GM18520 (cell line): Measurements from ENCODE around the gene GRIK3.

Experiments used
- ATAC-seq: cut with Tn5 transposase; IDR thresholded peaks from one replicate; pipeline ENCODE4 v1.9.1; 2021; ENCODE audit not compliant: unreplicated experiment

Gene GRIK3

DNA sequence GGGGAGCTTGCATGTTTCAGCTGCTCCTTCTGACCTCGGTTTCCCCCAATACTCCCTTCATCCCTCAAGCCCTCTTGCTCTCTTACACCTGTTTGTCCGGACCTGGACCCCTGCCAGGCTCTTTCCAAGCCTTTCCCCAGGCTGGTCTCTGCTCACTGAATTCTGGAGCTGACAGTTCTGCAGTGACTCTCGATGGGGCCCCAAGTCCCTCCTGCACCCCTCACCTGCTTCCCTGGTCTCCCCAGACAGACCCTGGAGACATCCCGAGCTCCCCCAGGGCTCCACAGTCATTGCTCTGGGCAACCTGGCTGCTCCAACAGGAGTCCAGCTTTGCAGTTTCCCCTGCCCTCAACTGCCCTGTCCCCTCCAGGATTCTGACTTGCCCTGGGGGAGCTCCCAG, 198.6 kb downstream of the GRIK3 start:
- ATAC-seq: no peak

DNA sequence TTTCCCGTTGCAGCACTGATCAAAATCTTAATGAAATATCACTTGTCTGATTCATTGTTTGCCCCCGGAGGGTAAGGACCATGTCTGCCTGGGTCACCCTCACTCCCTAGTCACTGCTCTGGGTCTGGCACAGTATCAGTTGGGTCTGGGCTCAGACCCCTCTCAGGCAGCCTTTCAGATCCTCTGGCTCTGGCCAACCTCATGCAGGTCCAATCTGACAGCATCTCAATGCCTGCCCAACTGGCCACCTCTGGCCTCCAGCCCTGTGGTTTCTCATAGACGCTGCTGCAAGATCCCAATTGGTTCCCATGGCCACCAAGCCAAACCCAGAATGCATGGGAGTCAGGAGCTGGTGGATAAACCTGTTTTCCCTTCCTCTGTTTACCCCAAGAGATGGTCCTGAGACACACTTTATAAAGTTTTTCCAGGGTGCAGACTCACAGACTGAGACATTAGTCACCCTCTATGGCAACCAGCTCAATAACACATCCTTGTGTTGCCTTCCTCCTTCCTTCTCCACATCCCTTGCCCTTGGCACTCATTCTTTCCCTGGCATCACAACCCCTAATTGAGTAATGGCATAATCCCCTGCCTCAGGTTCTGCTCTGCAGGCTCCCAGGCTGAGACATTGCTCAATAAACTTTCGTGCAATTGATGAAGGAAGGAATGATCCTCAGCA, 199.2 kb downstream of the GRIK3 start:
- no peak for ATAC-seq

DNA sequence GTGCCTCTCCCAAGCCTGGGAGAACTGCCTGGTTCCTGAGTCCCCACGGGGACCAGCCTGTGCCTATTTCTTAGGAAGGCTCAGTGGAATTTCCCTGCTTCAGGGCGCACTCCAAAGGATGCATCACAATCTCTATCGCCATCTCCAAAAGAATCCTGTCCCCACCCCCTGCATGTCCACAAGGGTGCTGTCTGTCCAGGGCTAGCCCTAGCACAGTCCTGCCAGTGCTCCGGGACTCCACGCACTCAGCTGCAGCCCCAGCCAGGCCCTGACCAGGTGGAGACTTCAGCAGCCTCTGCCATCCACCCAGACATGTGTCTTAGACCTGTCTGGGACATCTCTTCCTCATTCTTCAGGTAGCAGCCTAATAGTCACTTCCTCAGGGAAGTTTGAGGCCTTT, 199.7 kb downstream of the GRIK3 start:
- no peak for ATAC-seq

DNA sequence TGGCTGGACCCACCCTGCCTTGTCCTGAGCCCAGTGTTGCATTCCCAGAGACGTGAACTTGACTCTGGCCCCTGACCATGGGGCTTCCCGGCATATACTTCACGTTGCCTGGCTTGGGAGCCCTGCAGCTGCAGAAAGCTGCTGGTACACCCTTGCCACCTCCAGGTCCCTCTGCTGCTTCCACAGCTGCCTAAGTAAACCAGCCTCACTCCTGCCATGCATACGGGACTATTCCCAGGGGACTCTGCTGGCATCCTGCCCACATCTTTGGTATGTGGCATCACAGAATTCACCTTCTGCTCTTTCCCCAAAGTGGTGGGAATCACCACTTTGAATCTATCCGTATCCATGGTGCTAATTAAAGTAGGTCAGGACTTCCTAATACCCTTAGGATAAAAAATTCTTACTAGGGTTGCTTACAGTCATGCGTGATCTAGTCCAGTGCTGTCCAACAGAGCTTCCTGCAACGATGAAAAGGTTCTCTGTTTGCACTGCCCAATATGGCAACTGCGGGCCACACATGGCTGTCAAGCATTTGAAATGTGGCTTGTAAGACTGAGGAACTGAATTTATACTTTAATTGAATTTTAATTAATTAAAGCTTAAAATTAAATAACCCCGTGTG, 203.0 kb downstream of the GRIK3 start:
- ATAC-seq: no peak

DNA sequence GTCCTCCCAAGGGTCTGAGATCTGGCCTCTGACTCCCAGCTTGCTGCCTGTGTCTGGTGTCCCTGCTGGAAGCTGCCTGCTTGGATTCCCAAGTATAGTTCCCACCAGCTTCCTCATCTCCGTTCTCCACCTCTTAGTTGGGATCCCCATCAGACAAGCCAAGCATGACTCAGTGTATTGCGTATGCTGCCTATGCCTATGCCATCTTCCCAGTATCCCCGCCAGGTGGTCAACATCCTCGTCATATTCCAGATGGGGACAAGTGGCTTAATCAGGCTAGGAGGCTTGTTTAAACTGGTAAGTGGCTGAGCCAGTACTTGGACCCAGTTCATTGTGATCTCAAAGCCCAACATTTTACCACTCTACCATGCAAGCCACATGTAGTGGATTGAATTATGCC, 204.4 kb downstream of the GRIK3 start:
- no peak for ATAC-seq

DNA sequence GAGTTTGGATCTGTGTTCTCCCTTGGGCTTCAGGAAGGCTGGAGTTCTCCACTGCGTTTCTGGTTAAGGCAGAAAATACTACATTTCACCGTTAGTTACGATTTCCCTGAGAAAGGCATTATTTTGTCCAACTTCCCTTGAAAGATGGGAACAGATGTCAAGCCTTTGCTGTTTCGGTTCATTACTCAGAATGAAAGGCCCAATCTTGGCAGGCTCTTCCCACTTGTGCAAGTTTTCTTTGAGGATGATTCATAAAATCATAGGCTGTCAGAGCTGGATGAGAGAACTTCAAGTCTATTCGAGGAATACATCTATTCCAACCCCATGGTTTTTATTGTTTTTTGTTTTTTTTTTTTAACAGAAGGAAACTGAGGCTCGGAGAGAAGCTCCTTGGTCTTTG, 205.2 kb downstream of the GRIK3 start:
- no peak for ATAC-seq

DNA sequence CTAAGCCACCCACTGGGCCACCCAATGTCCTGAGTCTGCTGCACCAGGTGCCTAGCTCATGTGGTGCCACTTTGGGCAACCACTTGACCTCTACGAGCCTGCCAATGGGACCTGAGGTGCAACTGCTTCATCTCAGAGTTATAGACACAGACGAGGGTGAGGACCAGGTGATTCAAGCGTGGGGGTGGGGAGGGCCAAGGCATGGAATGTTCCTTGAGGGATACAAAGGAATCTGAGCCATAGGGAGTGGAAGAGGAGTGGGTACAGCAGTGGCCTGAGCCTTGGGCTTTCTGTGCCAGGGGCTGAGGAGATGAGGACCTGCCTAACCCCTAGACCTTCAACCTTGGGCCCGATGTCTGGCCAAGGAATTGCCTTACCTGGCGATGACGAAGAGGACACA, 209.1 kb downstream of the GRIK3 start:
- no peak for ATAC-seq

DNA sequence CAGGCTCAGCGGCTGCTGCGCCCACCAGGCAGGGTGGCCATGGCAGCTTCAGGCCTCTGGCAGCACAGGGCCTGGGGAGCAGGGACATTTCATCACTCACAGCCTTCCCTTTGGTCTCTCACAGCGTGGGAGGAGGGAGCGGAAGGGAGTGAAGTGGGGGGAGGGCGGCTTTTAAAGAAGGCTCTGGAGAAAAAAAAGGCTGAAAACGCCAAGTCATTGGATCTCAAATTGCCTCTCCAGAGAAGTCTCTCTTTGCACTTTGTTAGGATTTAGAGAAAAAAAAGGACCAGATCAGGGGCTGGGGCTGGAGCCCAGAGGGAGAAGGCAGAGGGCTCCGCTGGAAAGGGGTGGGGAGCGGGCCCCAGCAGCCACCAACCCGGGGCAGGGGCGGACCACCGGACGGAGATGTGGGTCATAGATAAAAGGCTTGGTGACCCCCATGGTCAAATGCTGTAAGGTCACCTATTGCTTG, 209.9 kb downstream of the GRIK3 start:
- no peak for ATAC-seq

DNA sequence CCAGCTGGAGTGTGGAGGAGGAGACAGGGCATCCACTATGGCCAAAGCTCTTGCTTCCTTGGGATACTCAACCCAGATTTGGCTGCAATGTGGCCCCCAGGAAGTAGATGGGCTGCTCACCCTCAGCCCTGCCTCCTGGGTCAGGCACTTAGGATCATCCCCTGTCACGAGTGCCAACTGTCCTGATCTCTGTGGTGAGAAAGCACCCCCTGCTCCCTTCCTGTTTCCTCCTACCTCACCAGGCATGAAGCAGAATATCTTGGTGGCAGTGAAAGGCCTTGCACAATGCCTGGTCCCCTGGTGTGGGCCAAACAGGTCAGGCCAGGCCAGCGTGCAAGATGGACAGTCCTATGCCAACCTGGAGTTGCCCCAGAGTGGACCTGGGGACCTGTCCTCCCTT, 211.7 kb downstream of the GRIK3 start:
- no peak for ATAC-seq

DNA sequence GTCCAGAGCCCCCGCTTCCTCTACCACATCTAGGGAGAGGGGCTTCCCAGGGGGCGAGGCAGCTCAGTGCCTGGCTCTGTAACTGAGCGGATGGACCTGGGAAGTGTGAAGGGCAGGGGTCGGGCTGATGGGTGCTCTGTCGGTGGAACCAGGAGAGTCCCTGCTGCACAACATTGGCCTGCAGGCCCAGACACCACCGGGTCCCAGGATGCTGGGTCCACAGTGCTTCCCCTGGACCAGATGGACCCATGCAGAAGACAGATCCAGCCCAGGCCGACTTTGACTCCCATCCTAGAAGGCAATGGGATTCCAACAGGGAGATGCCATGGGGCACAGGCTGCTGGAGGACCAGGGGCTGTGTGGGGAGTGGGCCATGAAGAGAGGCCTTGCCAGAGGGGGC, 212.9 kb downstream of the GRIK3 start:
- no peak for ATAC-seq

DNA sequence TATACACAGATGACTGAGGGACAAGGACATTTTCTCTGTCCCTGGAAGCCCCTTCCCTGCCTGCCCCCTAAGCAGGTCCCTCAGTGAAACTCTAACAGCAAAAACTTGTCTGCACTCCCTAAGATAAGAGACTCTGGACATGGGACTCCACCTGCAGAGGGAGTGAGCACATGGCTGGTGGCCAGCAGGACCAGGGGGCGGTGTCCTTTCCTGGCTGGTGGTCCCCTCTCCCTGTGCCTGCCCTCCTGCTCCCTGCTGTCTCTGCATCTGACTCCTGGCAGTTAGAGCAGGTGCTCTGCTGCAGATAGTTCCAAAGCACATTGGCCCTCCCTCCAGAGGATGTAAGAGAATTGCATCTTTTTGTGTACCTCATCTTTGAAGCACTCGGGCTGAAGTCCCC, 215.5 kb downstream of the GRIK3 start:
- no peak for ATAC-seq

DNA sequence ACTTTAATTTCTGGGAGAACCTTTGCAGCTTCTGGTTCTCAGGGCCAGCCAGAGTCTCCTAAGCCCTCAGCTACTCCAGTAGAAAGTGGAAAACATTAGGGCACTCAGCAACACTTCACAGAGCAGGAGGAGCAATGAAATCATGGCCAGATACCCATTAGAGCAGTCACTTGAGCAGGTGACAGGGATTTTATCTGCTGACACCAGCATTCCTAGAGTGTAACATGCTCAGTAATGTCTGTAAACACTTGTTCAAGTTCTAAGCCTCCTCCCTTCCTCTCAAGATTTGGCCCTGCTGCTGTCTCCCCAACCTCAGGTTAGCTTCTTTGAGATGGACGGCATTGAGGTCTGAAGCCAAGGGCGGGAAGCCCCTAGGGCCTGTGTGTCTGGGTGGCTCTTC, 218.0 kb downstream of the GRIK3 start:
- ATAC-seq: no peak

DNA sequence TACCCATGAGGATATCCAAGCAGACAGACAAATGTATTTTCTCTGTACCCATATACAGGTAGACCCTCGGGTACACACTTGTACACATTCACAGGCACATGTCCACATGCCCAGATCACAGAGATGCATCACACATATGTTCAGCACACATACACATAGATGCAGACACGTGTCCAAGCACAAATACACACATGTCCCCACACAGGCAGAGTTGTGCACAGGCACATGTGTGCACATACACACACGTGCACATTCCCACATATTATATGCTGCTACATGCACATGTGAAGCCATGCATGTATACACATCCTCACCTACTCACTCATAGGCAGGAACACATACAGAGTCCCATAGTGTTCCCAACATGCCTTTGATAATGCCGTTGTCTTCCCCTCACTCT, 219.5 kb downstream of the GRIK3 start:
- ATAC-seq: no peak

DNA sequence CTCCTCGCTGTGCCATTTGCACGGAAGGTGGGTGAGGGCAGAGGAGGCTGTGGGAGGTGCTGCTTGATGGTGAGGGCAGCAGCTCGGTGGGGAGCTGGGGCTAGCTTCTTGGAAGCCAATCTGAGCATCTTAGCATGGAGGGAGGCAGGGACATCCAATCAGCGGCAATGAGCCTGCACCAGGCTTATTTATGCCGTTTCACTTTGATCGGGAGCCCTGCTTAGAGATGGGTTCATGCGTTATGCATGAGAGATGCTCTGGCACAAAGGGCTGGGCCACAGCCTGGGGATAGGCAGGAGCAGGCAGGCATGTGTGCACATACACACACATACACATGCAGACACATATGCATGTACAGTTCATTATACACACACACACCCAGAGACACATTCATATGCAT, 220.2 kb downstream of the GRIK3 start:
- no peak for ATAC-seq

DNA sequence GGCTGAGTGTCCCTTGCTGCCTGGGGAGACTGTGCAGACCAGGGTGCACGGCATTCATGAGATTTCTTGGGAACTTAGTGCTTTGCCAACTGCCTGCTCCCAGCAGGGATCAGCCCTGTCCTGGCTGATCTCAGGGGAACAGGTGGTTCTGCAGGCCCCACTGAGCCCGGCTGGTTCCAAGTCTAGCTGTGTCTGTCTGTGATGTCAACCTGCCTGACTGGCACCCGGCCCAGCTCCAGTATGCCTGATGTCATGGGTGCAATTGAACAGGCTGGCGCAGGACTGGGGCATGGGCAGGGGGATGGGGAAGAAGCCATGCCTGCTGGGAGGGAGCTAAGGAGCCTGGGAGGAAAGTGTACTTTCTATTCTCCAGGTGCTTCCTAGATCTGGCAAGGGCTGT, 227.1 kb downstream of the GRIK3 start:
- ATAC-seq: no peak

DNA sequence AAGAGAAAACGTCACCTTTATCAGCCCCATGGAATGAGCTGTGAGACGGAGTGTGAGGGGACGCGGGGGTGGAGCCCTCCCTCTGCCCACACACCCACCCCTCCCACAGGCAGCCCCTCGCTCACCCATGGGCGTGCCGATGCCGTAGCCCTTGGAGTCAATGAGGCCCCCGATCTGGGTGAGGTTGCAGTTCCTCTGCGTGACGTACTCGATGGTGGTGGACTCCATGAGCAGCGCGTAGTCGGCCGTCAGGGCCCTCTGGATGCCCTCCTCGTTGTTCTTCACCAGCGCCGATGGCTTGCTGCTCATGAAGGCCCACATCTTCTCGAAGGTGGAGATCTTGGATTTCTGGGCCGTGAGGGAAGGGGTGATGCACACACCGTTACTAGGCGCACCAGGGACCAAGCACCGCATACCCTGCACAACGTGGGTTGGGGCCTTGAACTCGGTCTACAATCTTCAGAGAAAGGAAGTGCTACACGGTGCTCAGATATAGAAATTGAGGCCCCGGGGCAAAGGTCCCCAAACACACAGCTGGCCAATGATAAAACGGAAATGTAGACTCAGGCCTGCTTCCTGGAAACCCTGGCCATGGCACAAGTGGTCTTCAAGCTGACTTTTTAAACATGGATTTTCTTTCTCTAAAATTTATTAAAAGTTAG, 228.2 kb downstream of the GRIK3 start:
- ATAC-seq: no peak

DNA sequence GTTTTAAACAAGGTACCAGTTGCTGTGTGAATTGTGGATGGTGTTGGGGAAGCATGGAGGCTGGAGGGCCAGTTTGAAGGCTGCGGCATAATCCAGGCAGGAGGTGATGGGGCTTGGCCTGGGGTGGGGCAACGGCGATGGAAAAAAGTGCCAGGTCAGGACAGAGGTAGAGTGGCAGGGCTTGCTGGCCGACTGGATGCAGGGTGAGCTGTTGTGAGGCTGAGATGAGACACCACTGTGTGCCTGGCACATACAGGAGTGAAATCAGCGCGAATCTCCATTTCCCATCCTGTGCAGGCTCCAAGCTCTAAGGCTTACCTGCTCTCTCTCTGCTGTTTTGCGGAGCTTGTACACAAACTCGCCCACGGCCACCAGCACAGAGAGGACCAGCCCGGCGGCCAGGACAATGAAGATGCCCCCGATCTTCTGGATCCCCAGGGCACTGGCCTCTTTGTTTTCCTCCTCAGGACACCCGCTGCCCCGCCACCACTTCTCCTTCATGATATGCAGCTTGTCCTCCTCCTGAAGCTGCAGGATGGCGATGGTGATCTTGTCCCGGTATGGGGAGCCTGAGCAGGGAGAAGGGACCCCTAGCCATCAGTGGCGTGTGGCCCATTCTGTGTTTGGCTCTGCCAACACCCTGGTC, 229.5 kb downstream of the GRIK3 start:
- ATAC-seq: no peak

DNA sequence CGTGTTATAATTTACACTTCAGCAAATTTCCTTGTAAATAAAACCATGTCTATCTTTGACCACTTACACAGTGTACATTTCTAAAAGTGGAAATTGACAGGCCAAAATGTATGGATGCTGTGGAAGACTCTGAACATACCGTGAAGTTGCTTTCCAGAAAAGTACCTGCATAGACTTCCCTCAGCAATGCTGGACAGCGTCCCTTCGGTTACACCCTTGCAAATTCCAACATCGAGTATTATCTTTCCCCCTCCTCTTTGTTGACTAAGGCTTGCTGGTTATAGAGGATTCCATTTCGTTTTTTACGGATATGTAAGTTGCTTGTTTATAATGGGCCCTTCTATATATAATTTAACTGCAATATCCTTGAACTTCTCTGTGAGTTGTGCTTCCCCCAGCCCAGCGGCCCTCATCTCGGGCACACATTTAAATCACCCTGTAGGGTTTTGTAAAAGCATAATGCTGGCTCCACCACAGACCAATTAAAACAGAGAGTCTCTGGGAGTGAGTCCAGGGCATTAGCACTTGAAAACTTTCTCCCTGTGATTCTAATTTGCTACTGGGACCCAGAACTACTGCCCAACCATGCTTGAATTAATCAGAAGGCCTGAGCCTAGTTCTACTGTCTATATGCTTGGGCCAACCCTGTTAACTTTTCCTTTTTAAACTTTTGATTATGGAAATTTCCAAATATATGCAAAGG, 230.3 kb downstream of the GRIK3 start:
- no peak for ATAC-seq

DNA sequence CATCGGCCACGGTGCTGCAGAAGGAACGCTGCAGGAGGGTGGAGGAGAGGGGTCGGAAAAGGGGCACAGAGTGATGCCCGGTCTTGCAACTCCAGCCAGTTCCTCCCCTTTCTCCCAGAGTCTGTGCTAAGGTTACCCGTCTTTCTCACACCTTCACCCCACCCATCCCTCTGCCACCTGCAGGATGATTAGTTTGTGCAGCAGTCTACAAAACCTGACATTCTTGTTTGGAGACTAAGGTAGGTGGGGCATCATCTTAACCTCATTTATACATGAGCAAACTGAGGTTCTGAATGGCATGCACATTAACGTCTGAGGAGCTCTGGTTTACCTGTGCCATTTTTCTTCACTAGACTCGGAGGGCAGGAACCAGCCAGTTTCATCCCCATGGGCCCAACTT, 232.3 kb downstream of the GRIK3 start:
- no peak for ATAC-seq

DNA sequence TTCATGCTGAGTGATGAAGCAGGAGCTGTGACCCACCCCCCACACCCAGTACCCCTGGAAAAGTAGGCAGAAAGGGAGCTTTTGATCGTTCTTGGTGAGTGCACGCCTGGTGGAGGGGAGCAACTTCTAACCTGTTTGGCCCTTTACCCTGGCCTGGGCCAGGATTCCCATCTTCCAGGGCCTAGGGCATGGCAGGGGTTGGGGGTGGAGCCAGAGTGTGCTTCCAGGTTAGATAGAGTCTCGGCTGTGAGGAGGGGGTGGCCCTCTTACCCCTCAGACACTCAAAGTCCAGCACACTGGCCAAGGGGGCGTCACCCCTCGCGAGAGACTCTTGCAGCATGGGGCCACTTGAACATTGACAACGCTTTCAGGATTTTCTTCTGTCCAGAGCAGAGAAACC, 236.6 kb downstream of the GRIK3 start:
- ATAC-seq: no peak

DNA sequence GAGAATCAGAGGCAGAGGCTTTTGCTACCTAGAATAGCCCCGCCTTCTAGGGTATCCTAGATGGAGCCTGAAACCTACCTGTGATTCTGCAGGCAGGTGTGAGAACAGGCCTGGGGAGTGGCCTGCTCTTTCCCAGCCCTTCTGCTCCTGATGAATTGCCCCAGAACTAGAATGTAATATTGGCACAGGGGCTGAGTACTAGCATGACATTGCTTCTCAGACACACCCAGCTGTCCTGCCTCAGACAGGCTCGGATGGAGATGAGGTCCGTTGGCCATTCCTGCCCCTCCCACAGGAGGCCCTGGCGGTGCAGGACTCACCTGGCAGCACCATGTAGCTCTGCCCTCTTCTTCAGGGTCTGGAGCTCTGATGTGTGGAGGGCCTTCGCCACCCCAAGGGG, 237.6 kb downstream of the GRIK3 start:
- ATAC-seq: no peak
